Endothelial cell of umbilical vein (primary cell): ENCODE measurements around the gene TDP1. TPM values are rescaled to one million over a fixed set of nuclear protein-coding genes. Genes with fewer than 3 reads are reported as not detected.

Experiments used
- BruUV-seq: library from RNA; stranded (reverse); fragments of 400-500 nt; replicated peaks from 2 replicates; lab custom pipeline; 2021; lab: Mats Ljungman, UMichigan
- CTCF ChIA-PET: fragments of 300-600, 350-600 bp; sonication (Branson Sonifier 250); formaldehyde crosslinking; loops from one replicate; lab custom pipeline; 2021; ENCODE audit warnings: antibody characterized with exemption, inconsistent platforms; lab: Charles Lee
- POLR2A ChIA-PET: fragments of 300-600, 350-600 bp; sonication (Branson Sonifier 250); formaldehyde crosslinking; loops from one replicate; lab custom pipeline; 2021; ENCODE audit warnings: antibody characterized with exemption, inconsistent platforms; lab: Charles Lee
- DNase-seq: peaks from one replicate; pipeline ENCODE4 v3.0.0-alpha.2; 2011; ENCODE audit warnings: low read depth, low spot score
- FAIRE-seq: peaks from 2 replicates; lab custom pipeline; 2011; peaks lifted over from hg19 to GRCh38; lab: Jason Lieb, UNC
- H2AFZ ChIP-seq: 2 replicates; pipeline ENCODE4 v1.6.0; 2012; ENCODE audit warnings: low read depth, low read length, control low read depth, inconsistent platforms
- H3K27ac ChIP-seq: 2 replicates; pipeline ENCODE4 v1.5.1; 2011; ENCODE audit warnings: low read depth, mild to moderate bottlenecking, control low read depth, low read length, moderate library complexity; ENCODE audit not compliant: insufficient read depth
- H3K27me3 ChIP-seq, 2 experiments: 2 replicates each; pipeline versions ENCODE4 v1.6.0 to v1.6.1; 2011; ENCODE audit warnings: low read length in 2 of 2, mixed read lengths in 1 of 2; ENCODE audit not compliant: control insufficient read depth in 2 of 2, insufficient read depth in 2 of 2
- H3K36me3 ChIP-seq, 2 experiments: 2 replicates in 1 of 2; 3 replicates in 1 of 2; pipeline ENCODE4 v1.5.1; 2011; ENCODE audit warnings: low read length in 2 of 2, mild to moderate bottlenecking in 1 of 2, moderate library complexity in 1 of 2; ENCODE audit not compliant: control insufficient read depth in 2 of 2, insufficient read depth in 2 of 2; ENCODE audit errors: extremely low read depth in 1 of 2
- H3K4me1 ChIP-seq: 3 replicates; pipeline ENCODE4 v1.5.1; 2011; ENCODE audit warnings: mild to moderate bottlenecking, low read length; ENCODE audit not compliant: control insufficient read depth, insufficient read depth; ENCODE audit errors: extremely low read depth
- H3K4me2 ChIP-seq: 2 replicates; pipeline ENCODE4 v1.6.1; 2011; ENCODE audit warnings: low read length, control low read depth, mixed read lengths; ENCODE audit not compliant: insufficient read depth
- H3K4me3 ChIP-seq, 3 experiments: fragments of 200-600 bp in 1 of 3; sonication (generic), shearing (Covaris generic) in 1 of 3; replicated peaks in 1 of 3; 2 replicates each; pipeline ENCODE4 v1.5.1; 2011 to 2016; ENCODE audit warnings: control low read depth in 3 of 3, low read length in 3 of 3, mild to moderate bottlenecking in 2 of 3, inconsistent platforms in 1 of 3, low read depth in 1 of 3, moderate library complexity in 1 of 3; ENCODE audit not compliant: insufficient read depth in 1 of 3
- H3K79me2 ChIP-seq: 2 replicates; pipeline ENCODE4 v1.6.0; 2012; ENCODE audit warnings: low read length, inconsistent platforms; ENCODE audit not compliant: control insufficient read depth, insufficient read depth
- H3K9ac ChIP-seq: replicated peaks from 2 replicates; pipeline ENCODE3; 2011; ENCODE audit warnings: low read length, control low read depth; ENCODE audit not compliant: insufficient read depth; ENCODE audit errors: extremely low read depth
- H3K9me1 ChIP-seq: replicated peaks from 3 replicates; pipeline ENCODE4 v1.6.0; 2011; ENCODE audit warnings: mild to moderate bottlenecking, low read length; ENCODE audit not compliant: control insufficient read depth, insufficient read depth; ENCODE audit errors: extremely low read depth
- H3K9me3 ChIP-seq: replicated peaks from 2 replicates; pipeline ENCODE4 v1.5.1; 2012; ENCODE audit warnings: low read length, inconsistent platforms; ENCODE audit not compliant: control insufficient read depth, insufficient read depth
- H4K20me1 ChIP-seq: replicated peaks from 2 replicates; pipeline ENCODE3; 2011; ENCODE audit warnings: mild to moderate bottlenecking, low read length; ENCODE audit not compliant: control insufficient read depth, insufficient read depth; ENCODE audit errors: extremely low read depth
- EZH2 ChIP-seq: IDR thresholded peaks from 2 replicates; pipeline ENCODE4 v1.6.1; 2012; ENCODE audit warnings: borderline replicate concordance, low read depth, mild to moderate bottlenecking, moderate library complexity, low read length, inconsistent platforms; ENCODE audit not compliant: severe bottlenecking
- FOS ChIP-seq: IDR thresholded peaks from 2 replicates; pipeline ENCODE4 v1.6.1; 2011; ENCODE audit warnings: mild to moderate bottlenecking, low read length, moderate library complexity, borderline replicate concordance; ENCODE audit not compliant: insufficient read depth
- GATA2 ChIP-seq: IDR thresholded peaks from 2 replicates; pipeline ENCODE4 v1.7.0; 2011; ENCODE audit warnings: low read depth, mild to moderate bottlenecking, moderate library complexity, mixed read lengths, low read length; ENCODE audit not compliant: insufficient read length, insufficient read depth
- JUN ChIP-seq: IDR thresholded peaks from 2 replicates; pipeline ENCODE4 v1.6.1; 2011; ENCODE audit warnings: borderline replicate concordance, low read depth; ENCODE audit not compliant: insufficient read length, insufficient read depth
- MYC ChIP-seq: IDR thresholded peaks from one replicate; pipeline ENCODE4 v1.6.1; 2011; ENCODE audit warnings: mild to moderate bottlenecking, low read depth, low read length
- POLR2A ChIP-seq: IDR thresholded peaks from 2 replicates; pipeline ENCODE4 v1.6.1; 2012; ENCODE audit warnings: low read depth, mild to moderate bottlenecking, control low read depth, low read length
- POLR2AphosphoS5 ChIP-seq: IDR thresholded peaks from 2 replicates; pipeline ENCODE4 v1.6.1; 2012; ENCODE audit warnings: low read depth, mild to moderate bottlenecking, control low read depth, low read length, moderate library complexity; ENCODE audit not compliant: insufficient read depth
- dilution Hi-C: fragments of 300-500 bp; cut with MboI; formaldehyde crosslinking; loops from one replicate; pipeline ENCODE4 v1.15.0; 2019; ENCODE audit warnings: low sequenced_read_pairs; ENCODE audit not compliant: extremely low pct_ligation_motif_present
- intact Hi-C: fragments of 100-400 bp; cut with micrococcal nuclease; formaldehyde crosslinking; loops from one replicate; pipeline ENCODE4 v1.10.0; 2022
- polyA plus RNA-seq, 4 experiments: library from polyadenylated mRNA; depleted of rRNA in 3 of 4; stranded (reverse) in 3 of 4; unstranded in 1 of 4; fragments of >200 nt; gene quantifications; 2 replicates each; pipeline versions ENCODE4 v1.2.1 to v1.2.3, GENCODE V29; 2011 to 2012; ENCODE audit warnings: missing spikeins in 1 of 4
- total RNA-seq: library from RNA; stranded (reverse); gene quantifications from 2 replicates; pipeline ENCODE4 v1.2.3, GENCODE V29; 2021
- TF ChIP-seq, protein P1 (sequence below): IDR thresholded peaks from 2 replicates; pipeline ENCODE4 v1.6.1; 2011; ENCODE audit not compliant: insufficient read depth, insufficient read length
- TF ChIP-seq, protein P2 (sequence below), 2 donors: IDR thresholded peaks; 1 replicate in 1 of 2; 2 replicates in 1 of 2; pipeline ENCODE4 v1.5.1; 2011; ENCODE audit warnings: low read length in 2 of 2, mild to moderate bottlenecking in 2 of 2, moderate library complexity in 2 of 2, control low read depth in 1 of 2, inconsistent platforms in 1 of 2, low read depth in 1 of 2; ENCODE audit not compliant: insufficient read depth in 1 of 2; ENCODE audit errors: extremely low read depth in 1 of 2

TDP1 gene
- total and polyA plus RNA-seq, 2 donors (not counting 3 experiments of a cell fraction or from before 2014, with no cell fraction given), result 14.1 to 30.5 TPM

DNA sequence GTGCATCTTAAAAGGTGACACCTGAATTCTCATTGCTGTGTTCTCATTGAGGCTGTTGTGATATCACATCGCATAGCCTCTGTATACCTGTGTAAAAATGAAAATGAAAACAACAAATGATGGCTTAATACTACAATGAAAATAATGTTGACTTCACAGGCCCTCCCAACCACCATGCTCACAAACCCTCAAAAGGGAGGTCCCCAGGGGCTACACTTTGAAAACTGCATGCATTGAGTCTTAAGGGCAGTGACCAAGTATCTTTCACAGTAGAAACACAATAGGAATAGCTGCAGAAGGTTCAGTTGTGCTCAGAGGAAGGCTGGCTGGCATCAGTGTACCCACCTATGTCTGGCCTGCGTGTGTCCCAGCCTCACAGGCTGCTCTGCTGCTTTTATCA lies 78.4 kb downstream of the TDP1 start:
- H2AFZ ChIP-seq, result no peak overlapping the region
- BruUV-seq, result no TSS peak
- dilution Hi-C loops (no loop called here), intact Hi-C loops (no loop called here)
- H3K4me2 ChIP-seq, result no peak overlapping the region
- DNase-seq (no peak), FAIRE-seq (no peak)
- H4K20me1 ChIP-seq, result no peaks in the 10 kb centered on the region
- H3K27ac ChIP-seq, result no peak overlapping the region
- no peak overlapping the region for H3K9ac ChIP-seq
- peaks cover 1 to 7% of the 10 kb centered on the region in 2 experiments for H3K36me3 ChIP-seq
- TF ChIP-seq POLR2A, result no peak
- no peak for TF ChIP-seq GATA2
- TF ChIP-seq, protein P1, sequence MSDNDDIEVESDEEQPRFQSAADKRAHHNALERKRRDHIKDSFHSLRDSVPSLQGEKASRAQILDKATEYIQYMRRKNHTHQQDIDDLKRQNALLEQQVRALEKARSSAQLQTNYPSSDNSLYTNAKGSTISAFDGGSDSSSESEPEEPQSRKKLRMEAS, result no peak
- TF ChIP-seq POLR2AphosphoS5, result no peak
- TF ChIP-seq, protein P2, sequence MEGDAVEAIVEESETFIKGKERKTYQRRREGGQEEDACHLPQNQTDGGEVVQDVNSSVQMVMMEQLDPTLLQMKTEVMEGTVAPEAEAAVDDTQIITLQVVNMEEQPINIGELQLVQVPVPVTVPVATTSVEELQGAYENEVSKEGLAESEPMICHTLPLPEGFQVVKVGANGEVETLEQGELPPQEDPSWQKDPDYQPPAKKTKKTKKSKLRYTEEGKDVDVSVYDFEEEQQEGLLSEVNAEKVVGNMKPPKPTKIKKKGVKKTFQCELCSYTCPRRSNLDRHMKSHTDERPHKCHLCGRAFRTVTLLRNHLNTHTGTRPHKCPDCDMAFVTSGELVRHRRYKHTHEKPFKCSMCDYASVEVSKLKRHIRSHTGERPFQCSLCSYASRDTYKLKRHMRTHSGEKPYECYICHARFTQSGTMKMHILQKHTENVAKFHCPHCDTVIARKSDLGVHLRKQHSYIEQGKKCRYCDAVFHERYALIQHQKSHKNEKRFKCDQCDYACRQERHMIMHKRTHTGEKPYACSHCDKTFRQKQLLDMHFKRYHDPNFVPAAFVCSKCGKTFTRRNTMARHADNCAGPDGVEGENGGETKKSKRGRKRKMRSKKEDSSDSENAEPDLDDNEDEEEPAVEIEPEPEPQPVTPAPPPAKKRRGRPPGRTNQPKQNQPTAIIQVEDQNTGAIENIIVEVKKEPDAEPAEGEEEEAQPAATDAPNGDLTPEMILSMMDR (IDR thresholded peaks at IDR 0.05; ENCODE audit: extremely low read depth in 1 of 2, insufficient read depth in 1 of 2, low read depth in 1 of 2, low read length in 2 of 2), result no peak
- no peak for TF ChIP-seq FOS
- no peak for TF ChIP-seq MYC
- TF ChIP-seq EZH2, result no peak
- no peak for TF ChIP-seq JUN
- ChIA-PET CTCF (no interaction called here), POLR2A (no interaction called here)
- no peaks in the 10 kb centered on the region for H3K9me1 ChIP-seq
- no peak overlapping the region for H3K4me3 ChIP-seq
- no peaks in the 10 kb centered on the region for H3K9me3 ChIP-seq
- no peaks in the 10 kb centered on the region for H3K79me2 ChIP-seq
- no peaks in the 10 kb centered on the region for H3K4me1 ChIP-seq
- H3K27me3 ChIP-seq, result no peaks in the 10 kb centered on the region
